ENCODE data around the gene TIMM9.
A peak's percentile ranks its signal among the peaks of the same experiment; 100 is the strongest.
"Not testable (repeated sequence)": the region's sequence is repeated elsewhere in the genome, so short reads cannot be mapped to it uniquely, and the experiment has no call there.

TIMM9 gene

DNA sequence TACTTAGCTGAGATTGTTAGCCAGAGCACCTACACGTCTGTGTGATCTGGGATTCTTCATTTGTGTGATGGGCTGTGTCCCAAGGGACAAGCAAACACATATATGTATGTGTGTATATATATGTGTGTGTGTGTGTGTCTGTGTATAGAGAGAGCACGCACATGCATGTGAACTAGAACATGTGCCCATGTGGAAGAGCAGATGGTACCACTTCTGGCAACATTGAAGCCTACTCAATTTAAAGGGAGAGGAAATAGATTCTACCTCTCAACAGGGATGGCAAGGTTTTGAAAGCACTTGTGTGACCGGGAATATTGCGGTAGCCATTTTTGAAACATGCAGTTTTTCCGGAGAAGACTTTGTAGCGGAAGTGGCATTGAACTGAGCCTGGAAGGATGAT is 30.2 kb downstream of the TIMM9 start:
- DNase-seq: no peak

- DNase-seq: peak; percentile 79 to 90 (median 88)
Measured at GRCh38 chr14:58395812-58396788, 31.2 kb downstream of the TIMM9 start, which contains the start of gene TOMM20L. Gene TOMM20L, plus strand, starts transcription at chr14:58395930. Its CDS starts 28 bp downstream, at chr14:58395958.

DNA sequence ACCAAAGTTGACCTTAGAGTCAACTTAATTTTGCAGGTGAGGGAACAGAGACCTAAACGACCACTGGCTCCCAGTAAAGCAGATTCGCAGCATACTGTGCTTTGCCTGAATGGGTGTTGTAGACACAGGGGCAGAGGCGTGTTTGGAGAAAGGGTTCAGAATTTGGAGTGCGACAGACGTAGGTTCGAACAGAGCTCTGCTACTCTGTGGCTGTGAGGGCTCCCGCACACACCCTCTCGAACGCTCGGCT is 31.8 kb downstream of the TIMM9 start:
- DNase-seq: peak in 1 of 4 experiments; percentile 2

- DNase-seq: no peak
Measured at GRCh38 chr14:58390830-58391229, 36.5 kb downstream of the TIMM9 start.

DNA sequence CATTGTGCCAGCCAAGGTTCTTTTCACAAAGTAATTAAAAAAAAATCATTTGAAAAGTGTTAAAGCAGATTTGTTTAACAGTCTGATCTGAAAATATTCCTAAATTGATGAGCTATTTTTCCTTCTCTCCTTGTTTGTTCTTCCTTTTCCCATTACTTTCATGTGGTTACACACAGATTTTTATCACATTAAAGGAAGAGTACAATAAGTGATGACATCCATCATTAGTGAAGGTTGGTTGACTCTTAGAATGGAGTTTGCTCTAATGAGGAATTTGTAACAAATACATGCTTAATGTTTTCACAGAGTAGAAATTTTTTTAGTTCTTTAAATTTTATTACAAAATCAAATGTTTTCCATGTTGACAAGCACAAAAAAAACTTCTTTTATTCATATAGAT is 50.5 kb downstream of the TIMM9 start:
- no peak for DNase-seq

GRCh38 chr14:58368956-58369355 is 58.4 kb downstream of the TIMM9 start:
- no peak for DNase-seq

DNA sequence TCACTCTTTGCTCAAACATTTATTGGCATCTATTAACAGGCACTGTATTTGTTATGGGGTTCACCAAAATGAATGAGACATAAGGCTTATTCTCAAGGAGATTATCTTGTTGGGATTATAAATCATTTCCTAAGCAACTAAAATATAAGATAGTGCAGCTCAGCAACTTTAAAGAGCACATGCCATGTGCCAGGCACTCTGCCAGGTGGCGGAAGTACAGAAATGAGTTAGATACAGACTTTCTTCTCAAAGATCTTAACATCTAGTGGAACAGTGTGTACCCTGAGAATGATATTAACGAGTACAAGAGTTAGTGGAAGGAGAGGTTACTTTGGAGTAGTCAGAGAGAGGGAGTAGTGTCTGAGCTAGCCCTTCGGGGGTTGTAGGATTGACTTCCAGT is 60.0 kb downstream of the TIMM9 start:
- no peak for DNase-seq

GRCh38 chr14:58364316-58364715 is 63.0 kb downstream of the TIMM9 start:
- peak in 2 of 4 experiments; percentile 47 to 48 for DNase-seq

GRCh38 chr14:58362798-58363412 is 64.4 kb downstream of the TIMM9 start:
- peak in 1 of 4 experiments; percentile 28 for DNase-seq

GRCh38 chr14:58362272-58362671 is 65.1 kb downstream of the TIMM9 start:
- not testable (repeated sequence) for DNase-seq
